Measurements from ENCODE around the gene HSD11B1.

HSD11B1 gene

DNA sequence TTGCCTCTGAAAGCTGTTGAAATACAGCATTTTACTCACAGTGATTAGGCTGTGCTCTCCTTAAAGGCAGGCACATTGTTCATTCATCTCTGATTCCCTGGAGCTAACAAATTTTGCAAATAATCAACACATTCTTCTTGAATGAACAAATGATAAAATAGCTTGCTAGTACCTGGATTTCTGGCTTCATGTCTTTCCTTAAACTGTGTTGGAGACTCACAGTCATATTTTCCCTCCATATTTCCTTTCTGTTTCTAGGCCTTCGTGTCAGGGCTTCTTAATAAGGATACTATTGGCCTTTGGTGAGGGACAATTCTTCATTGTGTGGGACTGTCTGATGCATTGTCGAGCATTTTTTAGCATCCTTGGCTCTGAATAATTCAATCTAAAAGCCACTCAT, 9.7 kb downstream of the HSD11B1 start:
- TF ChIP-seq, protein P1, sequence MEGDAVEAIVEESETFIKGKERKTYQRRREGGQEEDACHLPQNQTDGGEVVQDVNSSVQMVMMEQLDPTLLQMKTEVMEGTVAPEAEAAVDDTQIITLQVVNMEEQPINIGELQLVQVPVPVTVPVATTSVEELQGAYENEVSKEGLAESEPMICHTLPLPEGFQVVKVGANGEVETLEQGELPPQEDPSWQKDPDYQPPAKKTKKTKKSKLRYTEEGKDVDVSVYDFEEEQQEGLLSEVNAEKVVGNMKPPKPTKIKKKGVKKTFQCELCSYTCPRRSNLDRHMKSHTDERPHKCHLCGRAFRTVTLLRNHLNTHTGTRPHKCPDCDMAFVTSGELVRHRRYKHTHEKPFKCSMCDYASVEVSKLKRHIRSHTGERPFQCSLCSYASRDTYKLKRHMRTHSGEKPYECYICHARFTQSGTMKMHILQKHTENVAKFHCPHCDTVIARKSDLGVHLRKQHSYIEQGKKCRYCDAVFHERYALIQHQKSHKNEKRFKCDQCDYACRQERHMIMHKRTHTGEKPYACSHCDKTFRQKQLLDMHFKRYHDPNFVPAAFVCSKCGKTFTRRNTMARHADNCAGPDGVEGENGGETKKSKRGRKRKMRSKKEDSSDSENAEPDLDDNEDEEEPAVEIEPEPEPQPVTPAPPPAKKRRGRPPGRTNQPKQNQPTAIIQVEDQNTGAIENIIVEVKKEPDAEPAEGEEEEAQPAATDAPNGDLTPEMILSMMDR (IDR thresholded peaks at IDR 0.05; ENCODE audit: borderline replicate concordance, insufficient read depth, low read depth, low read length) = no peak
- H3K4me3 ChIP-seq (ENCODE audit: low read depth, low read length) = no peak overlapping the region

DNA sequence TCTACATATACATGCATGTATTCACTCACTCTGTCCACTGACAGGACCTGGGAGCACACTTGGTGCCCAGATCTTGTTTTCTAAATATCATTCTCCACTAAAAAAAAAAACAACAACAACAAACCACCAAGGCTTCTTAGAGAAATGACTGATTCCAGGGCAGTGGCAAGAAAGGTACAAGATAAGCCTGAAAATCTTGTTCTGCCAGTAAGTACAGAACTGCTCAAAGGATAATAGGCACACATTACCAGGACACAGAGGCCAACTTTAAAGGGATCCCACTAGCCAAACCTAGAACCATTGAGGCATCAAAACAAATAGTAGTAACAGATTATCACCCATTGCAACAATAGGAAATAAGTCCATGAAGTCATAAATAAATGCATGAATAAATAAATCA, 10.7 kb downstream of the HSD11B1 start:
- no peak overlapping the region for H3K4me3 ChIP-seq (ENCODE audit: low read depth, low read length)
- TF ChIP-seq, protein P1 (IDR thresholded peaks at IDR 0.05; ENCODE audit: borderline replicate concordance, insufficient read depth, low read depth, low read length) = no peak

DNA sequence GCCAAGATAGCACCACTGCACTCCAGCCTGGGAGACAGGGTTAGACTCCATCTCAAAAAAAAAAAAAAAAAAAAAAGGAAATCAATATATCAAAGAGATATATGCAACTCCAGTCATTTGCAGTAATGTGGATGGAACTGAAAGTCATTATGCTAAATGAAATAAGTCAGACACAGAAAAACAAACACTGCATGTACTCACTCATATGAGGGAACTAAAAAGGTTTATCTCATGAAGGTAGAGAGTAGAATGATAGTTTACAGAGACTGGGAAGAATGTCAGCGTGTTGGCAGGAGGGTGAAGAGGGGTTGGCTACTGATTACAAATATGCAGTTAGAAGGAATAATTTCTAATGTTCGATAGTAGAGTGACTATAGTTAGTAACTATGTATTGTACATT, 13.2 kb downstream of the HSD11B1 start:
- TF ChIP-seq, protein P1 (IDR thresholded peaks at IDR 0.05; ENCODE audit: borderline replicate concordance, insufficient read depth, low read depth, low read length) = no peak
- no peak overlapping the region for H3K4me3 ChIP-seq (ENCODE audit: low read depth, low read length)

DNA sequence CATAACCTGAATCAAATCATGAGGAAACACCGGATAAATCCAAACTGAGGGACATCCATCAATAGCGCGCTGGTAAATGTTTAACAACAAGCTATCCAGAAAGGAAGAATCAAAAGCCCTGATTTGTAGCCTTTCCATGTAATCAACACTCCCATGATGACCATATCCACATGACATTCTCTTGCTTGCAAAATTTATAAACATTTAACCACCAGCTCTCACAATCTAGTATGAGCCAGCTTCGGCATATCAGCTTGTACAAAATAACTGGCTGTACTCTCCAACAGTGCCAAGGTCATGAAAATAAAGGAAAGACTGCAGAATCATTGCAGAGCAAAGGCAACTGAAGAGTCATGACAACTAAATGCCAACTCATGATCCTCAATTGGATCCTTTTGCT, 15.7 kb downstream of the HSD11B1 start:
- TF ChIP-seq, protein P1 (IDR thresholded peaks at IDR 0.05; ENCODE audit: borderline replicate concordance, insufficient read depth, low read depth, low read length) = no peak
- H3K4me3 ChIP-seq (ENCODE audit: low read depth, low read length) = no peak overlapping the region

DNA sequence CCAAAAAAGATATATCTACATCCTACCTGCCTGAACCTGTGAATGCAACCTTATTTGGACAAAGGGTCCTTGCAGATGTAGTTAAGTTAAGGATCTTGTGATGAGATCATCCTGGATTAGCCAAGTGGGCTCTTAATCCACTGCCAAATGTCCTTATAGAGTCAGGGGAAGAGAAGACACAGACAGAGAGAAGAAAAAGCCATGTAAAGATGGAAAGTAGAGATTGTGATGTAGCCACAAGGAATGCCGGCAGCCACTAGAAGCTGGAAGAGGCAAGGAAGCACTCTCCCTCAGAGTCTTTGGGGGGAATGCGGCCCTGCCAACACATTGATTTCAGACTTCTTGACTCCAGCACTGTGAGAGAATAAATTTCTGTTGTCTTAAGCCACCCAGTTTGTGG, 16.2 kb downstream of the HSD11B1 start:
- TF ChIP-seq, protein P1 (IDR thresholded peaks at IDR 0.05; ENCODE audit: borderline replicate concordance, insufficient read depth, low read depth, low read length) = no peak
- H3K4me3 ChIP-seq (ENCODE audit: low read depth, low read length) = no peak overlapping the region

DNA sequence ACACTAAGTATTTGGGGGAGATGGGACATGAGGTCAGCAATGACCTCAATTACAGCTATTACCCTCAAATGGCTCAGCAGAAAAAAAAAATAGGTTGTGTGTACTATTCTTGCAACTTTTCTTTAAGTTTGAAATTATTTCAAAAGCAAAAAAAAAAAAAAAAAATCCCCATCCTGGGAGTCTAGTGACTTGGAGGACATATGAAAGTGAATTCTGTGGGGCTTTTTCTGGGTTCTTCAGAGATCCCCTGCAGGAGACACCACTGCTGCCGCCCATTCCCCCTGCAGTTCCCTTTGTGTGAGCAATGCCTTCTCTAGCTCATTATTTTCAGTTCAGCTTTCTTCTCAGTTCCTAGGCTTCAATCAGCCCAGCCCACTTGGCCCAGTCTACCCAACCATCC, 16.7 kb downstream of the HSD11B1 start:
- TF ChIP-seq, protein P1 (IDR thresholded peaks at IDR 0.05; ENCODE audit: borderline replicate concordance, insufficient read depth, low read depth, low read length) = no peak
- H3K4me3 ChIP-seq (ENCODE audit: low read depth, low read length) = no peak overlapping the region

DNA sequence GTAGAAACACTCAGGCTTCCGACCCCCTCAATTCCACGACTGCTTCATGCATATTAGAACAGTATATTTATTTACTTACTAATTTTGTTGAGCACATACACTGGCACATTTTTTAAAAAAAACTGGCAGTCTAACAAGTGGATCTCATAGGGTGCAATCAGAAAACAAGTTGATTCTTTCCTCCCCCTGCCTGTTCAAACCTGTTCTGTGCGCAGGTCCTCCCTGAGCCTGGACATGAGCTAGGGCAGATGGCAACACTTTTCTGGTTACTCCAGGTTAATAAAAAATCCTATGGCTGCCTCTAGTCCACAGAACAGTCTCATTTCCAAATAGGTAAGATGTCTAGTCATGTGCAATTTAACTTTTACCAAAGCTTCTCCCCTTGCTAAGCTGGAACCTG, 18.6 kb downstream of the HSD11B1 start:
- TF ChIP-seq, protein P1 (IDR thresholded peaks at IDR 0.05; ENCODE audit: borderline replicate concordance, insufficient read depth, low read depth, low read length) = no peak
- no peak overlapping the region for H3K4me3 ChIP-seq (ENCODE audit: low read depth, low read length)

Measured in GM12875 (cell line).